PC-9 (cell line): ENCODE results near the gene TKT. TPM values are rescaled to one million over a fixed set of nuclear protein-coding genes. Genes with fewer than 3 reads are reported as not detected.

Experiments used
- BruUV-seq: library from RNA; stranded (reverse); fragments of 400-500 nt; replicated peaks from 2 replicates; lab custom pipeline; 2021; lab: Mats Ljungman, UMichigan
- CTCF ChIA-PET: fragments of 300-600 bp; sonication (Branson Sonifier 250); formaldehyde crosslinking; loops from one replicate; lab custom pipeline; 2022; ENCODE audit warnings: antibody characterized with exemption; lab: Charles Lee
- POLR2A ChIA-PET: fragments of 300-600 bp; sonication (Branson Sonifier 250); formaldehyde crosslinking; loops from one replicate; lab custom pipeline; 2022; ENCODE audit warnings: antibody characterized with exemption; ENCODE audit not compliant: unreplicated experiment; lab: Charles Lee
- DNase-seq, 2 experiments: peaks; one replicate each; pipeline versions ENCODE4 v3.0.0 to v3.0.0-alpha.2; 2015 to 2022; ENCODE audit warnings: mixed read lengths in 1 of 2
- H2AFZ ChIP-seq: fragments of 200-600 bp; sonication (generic); 2 replicates; pipeline ENCODE4 v1.8.1; 2017; ENCODE audit warnings: antibody characterized with exemption
- H3F3A ChIP-seq: fragments of 200-600 bp; sonication (generic); 2 replicates; pipeline ENCODE4 v1.8.1; 2017; ENCODE audit warnings: antibody characterized with exemption, mild to moderate bottlenecking, low read depth; ENCODE audit not compliant: insufficient read depth
- H3K27ac ChIP-seq: fragments of 200-600 bp; sonication (generic); 2 replicates; pipeline ENCODE4 v1.6.1; 2016; ENCODE audit warnings: mixed run types
- H3K27me3 ChIP-seq: fragments of 200-600 bp; sonication (generic); 2 replicates; pipeline ENCODE4 v1.6.1; 2016; ENCODE audit warnings: low read depth, mixed run types; ENCODE audit not compliant: insufficient read depth
- H3K36me3 ChIP-seq: fragments of 200-600 bp; sonication (generic); 2 replicates; pipeline ENCODE4 v1.6.1; 2016; ENCODE audit warnings: low read depth, mixed run types
- H3K4me1 ChIP-seq: fragments of 200-600 bp; sonication (generic); replicated peaks from 2 replicates; pipeline ENCODE4 v1.6.1; 2016; ENCODE audit warnings: mixed run types; ENCODE audit not compliant: insufficient read depth
- H3K4me2 ChIP-seq: fragments of 200-600 bp; sonication (generic); 2 replicates; pipeline ENCODE4 v1.6.1; 2017; ENCODE audit warnings: mixed run types
- H3K4me3 ChIP-seq: fragments of 200-600 bp; sonication (generic); 2 replicates; pipeline ENCODE4 v1.6.1; 2016; ENCODE audit warnings: mixed run types
- H3K79me2 ChIP-seq: fragments of 200-600 bp; sonication (generic); 2 replicates; pipeline ENCODE4 v1.6.1; 2017; ENCODE audit warnings: low read depth, mixed run types
- H3K9me2 ChIP-seq: fragments of 200-600 bp; sonication (generic); 2 replicates; pipeline ENCODE4 v1.8.1; 2017; ENCODE audit warnings: mild to moderate bottlenecking; ENCODE audit not compliant: insufficient read depth
- H3K9me3 ChIP-seq: fragments of 200-600 bp; sonication (generic); 2 replicates; pipeline ENCODE4 v1.8.1; 2016; ENCODE audit warnings: low read depth; ENCODE audit not compliant: insufficient read depth
- H4K20me1 ChIP-seq: fragments of 200-600 bp; sonication (generic); 2 replicates; pipeline ENCODE4 v1.8.1; 2017; ENCODE audit not compliant: insufficient read depth
- EZH2 ChIP-seq: fragments of 200-600 bp; sonication (generic); IDR thresholded peaks from 2 replicates; pipeline ENCODE4 v1.8.0; 2017; ENCODE audit warnings: antibody characterized with exemption, low read depth
- intact Hi-C: fragments of 100-400 bp; cut with micrococcal nuclease; formaldehyde crosslinking; loops from one replicate; pipeline ENCODE4 v1.10.0; 2022; ENCODE audit not compliant: unreplicated experiment
- total RNA-seq: library from RNA; stranded (reverse); gene quantifications from 2 replicates; pipeline ENCODE4 v1.2.3, GENCODE V29; 2021
- TF ChIP-seq, protein P1 (sequence below): fragments of 200-600 bp; sonication (generic); conservative IDR thresholded peaks from 2 replicates; pipeline ENCODE4 v1.6.1; 2017; ENCODE audit warnings: mixed run types, antibody characterized with exemption, mild to moderate bottlenecking, moderate library complexity

The TKT gene
- total RNA-seq, 1 experiment from 2014 or later = 2,016 TPM

DNA sequence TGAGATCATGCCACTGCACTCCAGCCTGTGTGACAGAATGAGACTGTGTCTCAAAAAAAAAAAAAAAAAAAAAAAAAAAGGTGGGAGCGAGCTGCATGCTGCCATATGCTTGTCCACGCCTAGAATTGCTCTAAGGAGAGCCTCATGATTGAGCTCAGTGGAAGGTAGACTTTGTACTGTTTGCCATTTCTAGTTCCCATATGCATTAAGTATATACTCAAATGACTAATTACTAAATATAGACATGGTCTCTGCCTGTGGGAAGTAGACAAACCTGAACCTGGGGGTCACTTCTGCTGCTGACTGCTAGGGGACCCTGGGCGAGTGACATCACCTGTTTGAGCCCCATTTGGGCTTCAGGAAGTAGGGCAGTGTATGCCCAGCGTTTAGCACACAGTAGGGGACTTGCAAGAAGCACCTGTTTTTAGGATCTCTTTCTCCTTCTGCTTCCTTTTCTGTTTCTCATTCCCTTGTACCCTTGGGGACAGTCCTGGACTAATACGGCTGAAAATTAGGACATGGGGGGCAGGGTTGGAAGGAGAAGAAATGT, 67.6 kb downstream of the TKT start:
- H3F3A ChIP-seq = no peaks in the 10 kb centered on the region
- H3K27me3 ChIP-seq = no peaks in the 10 kb centered on the region
- TF ChIP-seq, protein P1, sequence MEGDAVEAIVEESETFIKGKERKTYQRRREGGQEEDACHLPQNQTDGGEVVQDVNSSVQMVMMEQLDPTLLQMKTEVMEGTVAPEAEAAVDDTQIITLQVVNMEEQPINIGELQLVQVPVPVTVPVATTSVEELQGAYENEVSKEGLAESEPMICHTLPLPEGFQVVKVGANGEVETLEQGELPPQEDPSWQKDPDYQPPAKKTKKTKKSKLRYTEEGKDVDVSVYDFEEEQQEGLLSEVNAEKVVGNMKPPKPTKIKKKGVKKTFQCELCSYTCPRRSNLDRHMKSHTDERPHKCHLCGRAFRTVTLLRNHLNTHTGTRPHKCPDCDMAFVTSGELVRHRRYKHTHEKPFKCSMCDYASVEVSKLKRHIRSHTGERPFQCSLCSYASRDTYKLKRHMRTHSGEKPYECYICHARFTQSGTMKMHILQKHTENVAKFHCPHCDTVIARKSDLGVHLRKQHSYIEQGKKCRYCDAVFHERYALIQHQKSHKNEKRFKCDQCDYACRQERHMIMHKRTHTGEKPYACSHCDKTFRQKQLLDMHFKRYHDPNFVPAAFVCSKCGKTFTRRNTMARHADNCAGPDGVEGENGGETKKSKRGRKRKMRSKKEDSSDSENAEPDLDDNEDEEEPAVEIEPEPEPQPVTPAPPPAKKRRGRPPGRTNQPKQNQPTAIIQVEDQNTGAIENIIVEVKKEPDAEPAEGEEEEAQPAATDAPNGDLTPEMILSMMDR = no peak
- TF ChIP-seq EZH2 = no peak
- H3K4me1 ChIP-seq = no peaks in the 10 kb centered on the region
- no peaks in the 10 kb centered on the region for H3K36me3 ChIP-seq
- no peak overlapping the region for H3K27ac ChIP-seq
- intact Hi-C loops = no loop called here
- no peaks in the 10 kb centered on the region for H3K79me2 ChIP-seq
- POLR2A ChIA-PET = no interaction called here
- no peak for DNase-seq
- no peak overlapping the region for H3K4me3 ChIP-seq
- CTCF ChIA-PET = no interaction called here
- no peaks in the 10 kb centered on the region for H4K20me1 ChIP-seq
- no peaks in the 10 kb centered on the region for H3K9me3 ChIP-seq
- no peak overlapping the region for H2AFZ ChIP-seq
- no peaks in the 10 kb centered on the region for H3K9me2 ChIP-seq
- no peak overlapping the region for H3K4me2 ChIP-seq
- no TSS peak for BruUV-seq

DNA sequence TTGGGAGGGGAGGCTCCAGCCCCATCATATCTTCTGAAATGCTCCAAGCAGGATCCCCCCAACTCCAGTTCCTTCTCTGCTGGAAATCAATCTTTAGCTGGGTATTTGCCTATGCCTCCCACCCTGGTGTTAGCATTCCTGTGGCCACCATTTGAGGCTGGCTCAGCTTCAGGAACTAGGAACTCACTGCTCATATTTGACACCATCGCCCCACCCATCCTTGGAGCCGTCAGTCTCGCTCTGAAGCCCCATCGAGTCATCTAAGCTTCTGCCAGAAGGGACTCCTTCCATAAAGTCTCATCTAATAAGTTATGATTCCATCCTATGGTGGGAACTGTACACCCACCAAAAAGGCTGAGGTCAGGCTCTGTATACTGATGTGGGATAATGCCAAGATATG, 68.4 kb downstream of the TKT start:
- Histone ChIP-seq H3K27me3 (no peaks in the 10 kb centered on the region), H3K4me3 (no peak overlapping the region), H3K36me3 (no peaks in the 10 kb centered on the region), H3K4me2 (no peak overlapping the region), H2AFZ (no peak overlapping the region), H3K4me1 (no peaks in the 10 kb centered on the region), H3K9me3 (no peaks in the 10 kb centered on the region), H3K27ac (no peak overlapping the region), H4K20me1 (no peaks in the 10 kb centered on the region), H3F3A (no peaks in the 10 kb centered on the region), H3K79me2 (no peaks in the 10 kb centered on the region), H3K9me2 (no peaks in the 10 kb centered on the region)
- CTCF ChIA-PET = no interaction called here
- intact Hi-C loops = no loop called here
- TF ChIP-seq, protein P1 = no peak
- TF ChIP-seq EZH2 = no peak
- DNase-seq = no peak
- POLR2A ChIA-PET = no interaction called here
- no TSS peak for BruUV-seq

DNA sequence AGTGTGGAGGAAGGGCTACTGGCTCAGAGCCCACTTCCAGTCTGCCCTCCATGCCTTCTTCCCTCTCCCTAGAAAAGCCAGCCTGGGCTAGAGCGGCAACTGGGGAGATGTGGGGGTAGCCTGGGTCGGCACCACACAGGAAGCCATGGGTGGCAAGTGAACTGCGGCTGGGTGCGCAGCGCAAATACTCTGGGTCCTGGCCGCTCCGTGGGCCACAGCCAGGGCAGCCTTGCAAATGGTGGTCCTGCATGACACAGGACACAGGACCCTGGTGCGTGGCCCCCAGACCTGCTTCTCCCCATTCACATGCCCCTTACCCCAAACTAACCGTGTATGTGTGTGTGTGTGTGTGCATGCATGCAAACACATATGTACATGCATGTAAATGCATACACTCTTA, 69.1 kb downstream of the TKT start:
- Histone ChIP-seq H4K20me1 (no peaks in the 10 kb centered on the region), H3K9me2 (no peaks in the 10 kb centered on the region), H3K4me1 (no peaks in the 10 kb centered on the region), H3K4me2 (no peak overlapping the region), H3K79me2 (no peaks in the 10 kb centered on the region), H3K27ac (no peak overlapping the region), H3K36me3 (no peaks in the 10 kb centered on the region), H3F3A (no peaks in the 10 kb centered on the region), H3K4me3 (no peak overlapping the region), H3K9me3 (no peaks in the 10 kb centered on the region), H2AFZ (no peak overlapping the region), H3K27me3 (no peaks in the 10 kb centered on the region)
- CTCF ChIA-PET = no interaction called here
- TF ChIP-seq, protein P1 = no peak
- no peak for TF ChIP-seq EZH2
- no peak for DNase-seq
- no TSS peak for BruUV-seq
- intact Hi-C loops = no loop called here
- POLR2A ChIA-PET = no interaction called here
